Transverse colon (tissue), 4 donors: ENCODE results near the gene TMEM270. TPM values are rescaled to one million over a fixed set of nuclear protein-coding genes. Genes with fewer than 3 reads are reported as not detected.

Experiments
- DNase-seq: peaks from one replicate; pipeline ENCODE4 v3.0.0-alpha.2; 2019
- H3K27ac ChIP-seq, 4 donors: fragments of 200-600 bp; sonication (generic); 2 replicates each; pipeline ENCODE4 v1.5.1; 2016 to 2018; ENCODE audit warnings: inconsistent platforms in 4 of 4
- H3K27me3 ChIP-seq: fragments of 200-600 bp; sonication (generic); 2 replicates; pipeline ENCODE4 v1.5.1; 2017; ENCODE audit warnings: inconsistent platforms
- H3K36me3 ChIP-seq, 4 donors: fragments of 200-600 bp; sonication (generic); 2 replicates each; pipeline ENCODE4 v1.5.1; 2017 to 2019; ENCODE audit warnings: inconsistent platforms in 4 of 4
- H3K4me1 ChIP-seq, 4 donors: fragments of 200-600 bp; sonication (generic); 2 replicates each; pipeline ENCODE4 v1.5.1; 2017 to 2020; ENCODE audit warnings: inconsistent platforms in 4 of 4
- H3K4me3 ChIP-seq, 4 donors: fragments of 200-600 bp; sonication (generic); 1 replicate in 1 of 4; 2 replicates in 3 of 4; pipeline versions ENCODE4 v1.5.1 to v1.6.1; 2017 to 2019; ENCODE audit warnings: inconsistent platforms in 4 of 4
- H3K9me3 ChIP-seq, 2 donors: fragments of 200-600 bp; sonication (generic); 2 replicates each; pipeline ENCODE4 v1.5.1; 2017 to 2019; ENCODE audit warnings: inconsistent platforms in 2 of 2
- EP300 ChIP-seq: sonication (generic); formaldehyde crosslinking; IDR thresholded peaks from one replicate; pipeline ENCODE4 v1.6.1; 2017; ENCODE audit warnings: antibody characterized with exemption, low read depth
- POLR2A ChIP-seq: fragments of 450-650 bp; IDR thresholded peaks from one replicate; pipeline ENCODE4 v1.6.1; 2016; ENCODE audit warnings: antibody characterized with exemption, mild to moderate bottlenecking, moderate library complexity
- POLR2AphosphoS5 ChIP-seq, 3 donors: sonication (generic); formaldehyde crosslinking; IDR thresholded peaks; one replicate each; pipeline ENCODE4 v1.6.1; 2016; ENCODE audit warnings: antibody characterized with exemption in 3 of 3
- WGBS, 2 donors: methylation state at CpG; one replicate each; pipeline ENCODE4 v1.1.5; 2018; ENCODE audit warnings: low coverage in 1 of 2; 5-methylcytosine and 5-hydroxymethylcytosine counted together
- in situ Hi-C, 4 donors: fragments of 200-750 bp; cut with MboI; loops; one replicate each; pipeline versions ENCODE4 v1.15.0 to v1.15.1; 2017; ENCODE audit warnings: low sequenced_read_pairs in 3 of 4, low pct_ligation_motif_present in 1 of 4, low pct_unique_long_range_greater_than_20kb in 1 of 4
- intact Hi-C: fragments of 100-400 bp; cut with DNase I; formaldehyde crosslinking; loops from one replicate; pipeline ENCODE4 v1.15.1; 2023; ENCODE audit warnings: low total_unique reads
- total RNA-seq, 4 donors: library from RNA; depleted of rRNA; stranded (reverse); fragments of >200 nt; gene quantifications; one replicate each; pipeline ENCODE4 v1.1.0, GENCODE V29; 2016
- TF ChIP-seq, protein P1 (sequence below), 5 experiments: fragments of 200-600 bp in 3 of 5; fragments of 450-650 bp in 2 of 5; sonication (generic) in 3 of 5; IDR thresholded peaks; 1 replicate in 2 of 5; 2 replicates in 3 of 5; pipeline ENCODE4 v1.5.1; 2016 to 2017; ENCODE audit warnings: antibody characterized with exemption in 5 of 5, inconsistent platforms in 3 of 5, mild to moderate bottlenecking in 2 of 5, moderate library complexity in 1 of 5

TMEM270 gene
- total RNA-seq, 4 donors from 2014 or later = not detected

DNA sequence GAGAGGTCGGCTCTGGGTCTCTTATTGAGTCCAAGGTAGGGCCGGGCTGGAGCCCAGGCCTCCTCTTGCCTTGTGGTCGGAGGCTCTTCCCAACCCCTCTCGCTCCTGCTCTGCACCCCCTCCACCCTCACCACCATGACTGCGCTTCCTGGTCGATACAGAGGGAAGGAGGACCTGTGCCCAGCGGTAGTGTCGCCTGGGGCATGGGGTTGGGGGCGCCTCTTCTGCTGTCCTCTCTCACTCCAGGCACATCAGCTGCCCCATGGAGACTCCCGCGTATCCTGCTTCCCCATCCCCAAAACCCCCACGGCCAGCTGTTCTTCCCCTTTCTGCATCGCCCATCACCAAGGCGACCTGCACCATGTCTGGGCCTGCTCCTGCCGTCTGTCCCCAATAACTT is 44.4 kb downstream of the TMEM270 start:
- H3K4me1 ChIP-seq = peaks cover 0 to 4% (median 0%) of the 10 kb centered on the region in 4 donors
- H3K36me3 ChIP-seq = no peaks in the 10 kb centered on the region
- no peak for TF ChIP-seq EP300
- TF ChIP-seq, protein P1, sequence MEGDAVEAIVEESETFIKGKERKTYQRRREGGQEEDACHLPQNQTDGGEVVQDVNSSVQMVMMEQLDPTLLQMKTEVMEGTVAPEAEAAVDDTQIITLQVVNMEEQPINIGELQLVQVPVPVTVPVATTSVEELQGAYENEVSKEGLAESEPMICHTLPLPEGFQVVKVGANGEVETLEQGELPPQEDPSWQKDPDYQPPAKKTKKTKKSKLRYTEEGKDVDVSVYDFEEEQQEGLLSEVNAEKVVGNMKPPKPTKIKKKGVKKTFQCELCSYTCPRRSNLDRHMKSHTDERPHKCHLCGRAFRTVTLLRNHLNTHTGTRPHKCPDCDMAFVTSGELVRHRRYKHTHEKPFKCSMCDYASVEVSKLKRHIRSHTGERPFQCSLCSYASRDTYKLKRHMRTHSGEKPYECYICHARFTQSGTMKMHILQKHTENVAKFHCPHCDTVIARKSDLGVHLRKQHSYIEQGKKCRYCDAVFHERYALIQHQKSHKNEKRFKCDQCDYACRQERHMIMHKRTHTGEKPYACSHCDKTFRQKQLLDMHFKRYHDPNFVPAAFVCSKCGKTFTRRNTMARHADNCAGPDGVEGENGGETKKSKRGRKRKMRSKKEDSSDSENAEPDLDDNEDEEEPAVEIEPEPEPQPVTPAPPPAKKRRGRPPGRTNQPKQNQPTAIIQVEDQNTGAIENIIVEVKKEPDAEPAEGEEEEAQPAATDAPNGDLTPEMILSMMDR (IDR thresholded peaks at IDR 0.05) = no peak
- TF ChIP-seq POLR2A = no peak
- no peak for TF ChIP-seq POLR2AphosphoS5 (IDR thresholded peaks at IDR 0.05)
- H3K27me3 ChIP-seq = no peaks in the 10 kb centered on the region
- no peak overlapping the region for H3K4me3 ChIP-seq
- H3K27ac ChIP-seq = no peak overlapping the region
- 92% methylated on average over 15 of the region's 15 CpGs; no CpG with 5 or more reads in 1 of the 2 donors for WGBS, 2 donors
- no peaks in the 10 kb centered on the region for H3K9me3 ChIP-seq
- in situ Hi-C loops = no loop called here
- no peak for DNase-seq
- intact Hi-C loops = no loop called here

DNA sequence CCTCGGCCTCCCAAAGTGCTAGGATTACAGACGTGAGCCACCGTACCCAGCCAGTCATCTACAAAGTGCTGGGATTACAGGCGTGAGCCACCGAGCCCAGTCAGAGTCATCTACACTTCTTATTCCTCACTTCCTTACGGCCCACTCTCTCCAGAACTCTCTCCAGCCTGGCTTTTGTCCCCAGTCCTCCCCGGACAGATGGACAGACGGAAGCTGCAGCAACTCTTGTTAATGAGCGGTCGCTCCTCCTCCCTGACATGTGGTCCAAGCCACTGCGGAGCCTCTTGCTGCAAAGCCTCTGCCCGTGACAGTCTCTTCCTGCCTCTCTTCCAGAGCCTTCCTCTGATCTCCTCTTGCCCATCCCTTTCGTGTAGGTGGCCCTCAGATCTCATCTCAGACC is 45.9 kb downstream of the TMEM270 start:
- intact Hi-C loops = no loop called here
- in situ Hi-C loops = no loop called here
- Histone ChIP-seq H3K27me3 (no peaks in the 10 kb centered on the region), H3K36me3 (no peaks in the 10 kb centered on the region), H3K4me3 (no peak overlapping the region), H3K4me1 (peaks cover 0 to 4% (median 0%) of the 10 kb centered on the region in 4 donors), H3K9me3 (no peaks in the 10 kb centered on the region), H3K27ac (no peak overlapping the region)
- 80 to 81% methylated on average over 5 to 13 of the region's 13 CpGs for WGBS, 2 donors
- DNase-seq = no peak
- TF ChIP-seq, protein P1 (IDR thresholded peaks at IDR 0.05) = no peak
- TF ChIP-seq POLR2AphosphoS5 (IDR thresholded peaks at IDR 0.05) (no peak), POLR2A (no peak), EP300 (no peak)

DNA sequence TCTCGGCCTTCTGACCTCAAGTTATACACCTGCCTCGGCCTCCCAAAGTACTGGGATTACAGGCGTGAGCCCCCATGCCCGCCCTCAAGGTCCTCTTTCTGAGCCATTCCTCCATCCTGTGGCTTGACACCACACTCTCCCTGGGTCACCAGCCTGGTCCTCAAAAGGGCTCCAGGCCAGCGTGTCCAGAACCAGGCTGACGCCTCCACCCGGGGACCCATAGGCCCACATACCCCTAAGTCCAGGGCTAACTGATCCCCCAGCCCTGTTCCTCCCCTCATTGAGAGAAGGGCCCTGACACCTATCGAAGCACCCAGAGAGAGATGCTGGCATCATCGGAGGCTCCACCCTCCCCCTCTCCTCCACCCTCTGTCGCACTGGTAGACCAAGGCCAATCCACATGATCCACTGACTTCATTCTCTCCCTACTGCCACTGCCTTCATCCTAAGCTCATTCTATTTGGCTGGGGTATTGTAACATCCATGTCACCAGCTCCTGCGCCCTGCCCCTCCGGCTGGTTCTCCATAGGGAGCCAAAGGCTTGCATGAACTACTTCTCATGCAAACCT is 46.7 kb downstream of the TMEM270 start:
- Histone ChIP-seq H3K4me3 (no peak overlapping the region), H3K36me3 (no peaks in the 10 kb centered on the region), H3K27ac (no peak overlapping the region), H3K4me1 (peaks cover 0 to 4% (median 0%) of the 10 kb centered on the region in 4 donors), H3K27me3 (no peaks in the 10 kb centered on the region), H3K9me3 (no peaks in the 10 kb centered on the region)
- TF ChIP-seq POLR2A (no peak), POLR2AphosphoS5 (IDR thresholded peaks at IDR 0.05) (no peak), EP300 (no peak)
- TF ChIP-seq, protein P1 (IDR thresholded peaks at IDR 0.05) = no peak
- WGBS, 2 donors = 89 to 97% methylated on average over 5 to 12 of the region's 12 CpGs
- DNase-seq = no peak
- in situ Hi-C loops (no loop called here), intact Hi-C loops (no loop called here)

DNA sequence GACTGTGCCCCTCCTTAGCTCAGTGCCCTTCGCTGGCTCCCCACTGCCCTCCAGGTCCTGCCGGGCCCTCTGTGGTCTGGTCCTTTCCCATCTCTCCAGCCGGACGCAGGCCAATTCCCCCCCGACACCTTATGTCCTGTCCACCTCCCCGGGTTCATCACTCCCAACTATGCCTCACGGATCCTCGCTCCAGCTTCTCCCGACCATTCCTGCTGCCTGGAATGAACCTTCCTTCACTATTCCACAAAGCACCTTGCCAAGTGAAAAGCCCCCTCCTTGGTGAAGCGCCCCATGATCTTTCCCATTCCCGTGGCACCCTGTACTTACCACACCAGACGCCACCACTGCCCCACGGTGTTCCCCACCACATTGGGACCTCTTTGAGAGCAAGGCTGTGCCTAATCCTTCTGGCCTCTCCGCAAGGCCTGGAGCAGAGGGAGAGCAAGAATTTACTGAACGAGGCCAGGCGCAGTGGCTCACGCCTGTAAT is 47.2 kb downstream of the TMEM270 start:
- TF ChIP-seq, protein P1 (IDR thresholded peaks at IDR 0.05) = no peak
- TF ChIP-seq POLR2AphosphoS5 (IDR thresholded peaks at IDR 0.05) = no peak
- TF ChIP-seq EP300 = no peak
- TF ChIP-seq POLR2A = no peak
- in situ Hi-C loops (no loop called here), intact Hi-C loops (no loop called here)
- Histone ChIP-seq H3K27me3 (no peaks in the 10 kb centered on the region), H3K36me3 (no peaks in the 10 kb centered on the region), H3K4me3 (no peak overlapping the region), H3K4me1 (peaks cover 0 to 4% (median 0%) of the 10 kb centered on the region in 4 donors), H3K27ac (no peak overlapping the region), H3K9me3 (no peaks in the 10 kb centered on the region)
- no peak for DNase-seq
- WGBS, 2 donors = 92% methylated on average over 13 to 17 of the region's 17 CpGs
